Trophoblast cell (in vitro differentiated cells and primary cell): ENCODE results near the gene KCNN4.
"Not testable (repeated sequence)": the region's sequence is repeated elsewhere in the genome, so short reads cannot be mapped to it uniquely, and the experiment has no call there.

Experiments used
- DNase-seq, 2 donors: peaks; one replicate each; pipeline ENCODE4 v3.0.0-alpha.2; 2016
- H2AFZ ChIP-seq: 2 replicates; pipeline ENCODE4 v1.6.1; 2013; ENCODE audit warnings: low read length, moderate library complexity, mild to moderate bottlenecking; ENCODE audit not compliant: insufficient read depth, poor library complexity
- H2AK5ac ChIP-seq: 2 replicates; pipeline ENCODE4 v1.6.1; 2013; ENCODE audit warnings: mild to moderate bottlenecking, low read length
- H2BK120ac ChIP-seq: 2 replicates; pipeline ENCODE4 v1.6.1; 2013; ENCODE audit warnings: low read length, mild to moderate bottlenecking, moderate library complexity; ENCODE audit not compliant: insufficient read depth, poor library complexity
- H2BK12ac ChIP-seq: 2 replicates; pipeline ENCODE4 v1.6.1; 2013; ENCODE audit warnings: mild to moderate bottlenecking, low read length, moderate library complexity
- H2BK5ac ChIP-seq: 2 replicates; pipeline ENCODE4 v1.6.1; 2013; ENCODE audit warnings: low read length, low read depth, moderate library complexity, mild to moderate bottlenecking; ENCODE audit not compliant: poor library complexity
- H3K14ac ChIP-seq: 2 replicates; pipeline ENCODE4 v1.6.1; 2013; ENCODE audit warnings: mild to moderate bottlenecking, low read length
- H3K18ac ChIP-seq: 2 replicates; pipeline ENCODE4 v1.6.1; 2013; ENCODE audit warnings: mild to moderate bottlenecking, low read length
- H3K23ac ChIP-seq: 2 replicates; pipeline ENCODE4 v1.6.1; 2013; ENCODE audit warnings: low read length
- H3K27ac ChIP-seq: 2 replicates; pipeline ENCODE4 v1.5.1; 2013; ENCODE audit warnings: low read depth, mild to moderate bottlenecking, inconsistent platforms, low read length, moderate library complexity
- H3K27me3 ChIP-seq: 2 replicates; pipeline ENCODE4 v1.6.1; 2013; ENCODE audit warnings: inconsistent platforms, mild to moderate bottlenecking, low read length, moderate library complexity; ENCODE audit not compliant: insufficient read depth
- H3K36me3 ChIP-seq, 2 experiments: 1 replicate in 1 of 2; 2 replicates in 1 of 2; pipeline ENCODE4 v1.6.1; 2013; ENCODE audit warnings: low read length in 2 of 2, mild to moderate bottlenecking in 2 of 2, moderate library complexity in 1 of 2; ENCODE audit not compliant: insufficient read depth in 2 of 2, control insufficient read depth in 1 of 2
- H3K4ac ChIP-seq: 2 replicates; pipeline ENCODE4 v1.6.1; 2013; ENCODE audit warnings: low read depth, mild to moderate bottlenecking, low read length, moderate library complexity
- H3K4me1 ChIP-seq, 2 experiments: 1 replicate in 1 of 2; 2 replicates in 1 of 2; pipeline ENCODE4 v1.6.1; 2013; ENCODE audit warnings: low read length in 2 of 2, mild to moderate bottlenecking in 2 of 2, moderate library complexity in 1 of 2; ENCODE audit not compliant: insufficient read depth in 2 of 2, control insufficient read depth in 1 of 2
- H3K4me2 ChIP-seq: 2 replicates; pipeline ENCODE4 v1.6.1; 2013; ENCODE audit warnings: inconsistent platforms, mild to moderate bottlenecking, low read length, moderate library complexity
- H3K4me3 ChIP-seq: 2 replicates; pipeline ENCODE4 v1.5.1; 2013; ENCODE audit warnings: mild to moderate bottlenecking, low read depth, low read length, inconsistent platforms
- H3K79me1 ChIP-seq: one replicate; pipeline ENCODE4 v1.6.1; 2013; ENCODE audit warnings: low read length
- H3K79me2 ChIP-seq: 2 replicates; pipeline ENCODE4 v1.6.1; 2013; ENCODE audit warnings: low read length, mild to moderate bottlenecking; ENCODE audit not compliant: control insufficient read depth, insufficient read depth, poor library complexity
- H3K9ac ChIP-seq: 2 replicates; pipeline ENCODE4 v1.6.1; 2013; ENCODE audit warnings: mild to moderate bottlenecking, low read length
- H3K9me3 ChIP-seq: 2 replicates; pipeline ENCODE4 v1.6.1; 2013; ENCODE audit warnings: low read depth, mild to moderate bottlenecking, control low read depth, inconsistent platforms, low read length; ENCODE audit not compliant: insufficient read depth
- H4K12ac ChIP-seq: 2 replicates; pipeline ENCODE4 v1.6.1; 2013; ENCODE audit warnings: low read depth, mild to moderate bottlenecking, low read length, moderate library complexity
- H4K8ac ChIP-seq: 2 replicates; pipeline ENCODE4 v1.6.1; 2013; ENCODE audit warnings: low read depth, mild to moderate bottlenecking, low read length, moderate library complexity
- H4K91ac ChIP-seq: one replicate; pipeline ENCODE4 v1.6.1; 2013; ENCODE audit warnings: low read depth, mild to moderate bottlenecking, low read length, moderate library complexity
- WGBS: extraction: QIAGEN DNeasy Blood & Tissue Kit; methylation state at CpG from one replicate; pipeline ENCODE4 v1.1.7; 2013; ENCODE audit warnings: missing lambda C conversion rate; ENCODE audit not compliant: insufficient read length, insufficient coverage; ENCODE audit errors: extremely low coverage; 5-methylcytosine and 5-hydroxymethylcytosine counted together

The KCNN4 gene

GRCh38 chr19:43820884-43821215, 40.1 kb upstream of the KCNN4 start:
- Histone ChIP-seq H3K27me3 (no peaks in the 10 kb centered on the region), H2BK120ac (no peak overlapping the region), H2AK5ac (no peak overlapping the region), H3K4me3 (no peak overlapping the region), H4K91ac (no peak overlapping the region), H3K9ac (no peak overlapping the region), H3K14ac (no peak overlapping the region), H2AFZ (no peak overlapping the region), H3K18ac (no peak overlapping the region), H3K4me1 (no peaks in the 10 kb centered on the region), H2BK5ac (no peak overlapping the region), H3K27ac (no peak overlapping the region), H4K12ac (no peak overlapping the region), H3K9me3 (peaks cover 6% of the 10 kb centered on the region), H2BK12ac (no peak overlapping the region), H3K4ac (no peak overlapping the region), H3K4me2 (no peak overlapping the region), H3K79me1 (no peaks in the 10 kb centered on the region), H4K8ac (no peak overlapping the region), H3K79me2 (no peaks in the 10 kb centered on the region), H3K23ac (no peak overlapping the region), H3K36me3 (no peaks in the 10 kb centered on the region)
- peak in 1 of 2 donors; percentile 32 for DNase-seq
- WGBS, result no CpG with 5 or more reads among the region's 5 CpGs

DNA sequence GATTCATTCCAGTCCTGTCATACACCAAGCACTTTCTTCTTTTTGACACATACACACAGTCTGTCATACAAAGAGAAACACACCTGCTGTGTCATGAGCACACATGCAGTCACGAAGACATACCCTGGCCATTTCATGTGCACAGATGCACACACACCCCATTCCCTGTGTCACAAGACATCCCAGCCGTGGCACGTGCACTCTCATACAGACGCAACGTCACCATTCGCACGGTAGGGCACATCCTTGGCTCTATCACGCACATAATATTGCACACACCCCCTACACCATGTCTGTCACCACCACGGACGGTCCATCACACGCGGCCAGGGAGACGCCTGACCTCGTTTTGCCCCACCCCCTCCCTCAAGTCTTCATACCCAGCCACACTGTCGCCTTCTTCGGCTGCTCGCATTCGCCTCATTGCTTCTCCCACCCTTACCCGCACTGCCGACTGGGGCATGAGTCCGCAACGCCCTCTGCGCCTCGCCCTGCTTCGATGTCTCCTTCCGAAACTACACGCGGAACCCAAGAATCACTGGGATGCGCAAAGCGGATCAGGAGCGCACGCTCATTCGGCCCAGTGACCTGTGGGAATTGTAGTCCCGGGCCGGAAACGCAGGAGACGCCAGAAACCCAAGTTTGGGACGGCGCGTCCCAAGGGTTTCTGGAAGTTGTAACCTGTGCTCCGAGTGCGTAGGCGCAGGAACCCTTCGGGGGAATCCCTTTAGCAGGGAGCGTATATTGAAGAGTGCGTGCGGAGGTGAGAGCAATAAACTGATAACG, 39.5 kb upstream of the KCNN4 start:
- H2AFZ ChIP-seq, result no peak overlapping the region
- WGBS, result no CpG with 5 or more reads among the region's 48 CpGs

GRCh38 chr19:43818500-43818899, 37.7 kb upstream of the KCNN4 start:
- Histone ChIP-seq H4K12ac (no peak overlapping the region), H3K79me2 (no peaks in the 10 kb centered on the region), H3K27ac (no peak overlapping the region), H2BK12ac (no peak overlapping the region), H3K4me3 (no peak overlapping the region), H2BK120ac (no peak overlapping the region), H3K23ac (no peak overlapping the region), H3K14ac (no peak overlapping the region), H3K9ac (no peak overlapping the region), H3K4me2 (no peak overlapping the region), H3K36me3 (no peaks in the 10 kb centered on the region), H3K27me3 (no peaks in the 10 kb centered on the region), H4K8ac (no peak overlapping the region), H2BK5ac (no peak overlapping the region), H3K9me3 (peaks cover 6% of the 10 kb centered on the region), H3K4ac (no peak overlapping the region), H3K79me1 (no peaks in the 10 kb centered on the region), H2AK5ac (no peak overlapping the region), H2AFZ (no peak overlapping the region), H3K4me1 (no peaks in the 10 kb centered on the region), H3K18ac (no peak overlapping the region), H4K91ac (no peak overlapping the region)
- no peak for DNase-seq
- no CpG with 5 or more reads among the region's 5 CpGs for WGBS

More for the DNA sequence above, 39.5 kb upstream of the KCNN4 start:
- Histone ChIP-seq H3K36me3 (no peaks in the 10 kb centered on the region), H3K27me3 (no peaks in the 10 kb centered on the region), H3K18ac (no peak overlapping the region), H4K8ac (no peak overlapping the region), H3K4me1 (no peaks in the 10 kb centered on the region), H3K14ac (no peak overlapping the region), H2BK120ac (no peak overlapping the region), H3K4me2 (no peak overlapping the region), H2BK12ac (no peak overlapping the region), H2AK5ac (no peak overlapping the region), H4K91ac (no peak overlapping the region), H3K23ac (no peak overlapping the region), H2BK5ac (no peak overlapping the region), H3K4me3 (no peak overlapping the region), H3K9me3 (peaks cover 6% of the 10 kb centered on the region), H3K79me1 (no peaks in the 10 kb centered on the region), H3K4ac (no peak overlapping the region), H3K9ac (no peak overlapping the region), H4K12ac (no peak overlapping the region), H3K27ac (no peak overlapping the region), H3K79me2 (no peaks in the 10 kb centered on the region)
- DNase-seq, result peak; percentile 12 to 47

DNA sequence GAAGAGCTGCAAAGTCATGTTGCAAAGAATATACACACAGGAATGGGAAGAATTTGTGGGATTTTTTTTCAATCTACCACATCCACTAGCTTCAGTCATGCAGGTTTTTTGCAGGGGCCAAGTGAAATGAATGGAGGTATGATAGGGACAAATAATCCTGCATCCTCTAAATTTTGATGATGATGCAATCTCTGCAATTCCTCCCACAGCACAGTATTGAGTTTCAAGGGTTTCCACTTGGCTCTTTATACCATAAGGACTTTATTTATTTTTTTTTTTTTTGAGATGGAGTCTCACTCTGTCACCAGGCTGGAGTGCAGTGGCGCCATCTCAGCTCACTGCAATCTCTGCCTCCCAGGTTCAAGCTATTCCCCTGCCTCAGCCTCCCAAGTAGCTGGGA, 36.7 kb upstream of the KCNN4 start:
- not testable (repeated sequence) for H2AK5ac ChIP-seq, H2AFZ ChIP-seq, H4K8ac ChIP-seq, H3K9me3 ChIP-seq, H3K27me3 ChIP-seq, H3K18ac ChIP-seq, DNase-seq, H4K12ac ChIP-seq, H2BK120ac ChIP-seq, H3K79me2 ChIP-seq, H3K9ac ChIP-seq, H4K91ac ChIP-seq, H3K79me1 ChIP-seq, H3K4me1 ChIP-seq, H3K4me2 ChIP-seq, H2BK12ac ChIP-seq, H3K14ac ChIP-seq, H3K27ac ChIP-seq, H3K36me3 ChIP-seq, H3K4ac ChIP-seq, H2BK5ac ChIP-seq, H3K23ac ChIP-seq, H3K4me3 ChIP-seq
- WGBS, result no CpG with 5 or more reads among the region's 1 CpG
